Uterus (tissue), 4 donors: ENCODE data around the gene NFE2L2. TPM values are rescaled to one million over a fixed set of nuclear protein-coding genes. Genes with fewer than 3 reads are reported as not detected.
"Not testable (repeated sequence)": the region's sequence is repeated elsewhere in the genome, so short reads cannot be mapped to it uniquely, and the experiment has no call there.

Experiments
- DNase-seq, 2 donors: peaks; one replicate each; pipeline ENCODE4 v3.0.0-alpha.2; 2019 to 2020
- H3K27ac ChIP-seq, 2 donors: fragments of 200-600 bp; sonication (generic); 1 replicate in 1 of 2; 2 replicates in 1 of 2; pipeline ENCODE4 v1.5.1; 2016 to 2018
- H3K27me3 ChIP-seq, 2 donors: fragments of 200-600 bp; sonication (generic); one replicate each; pipeline ENCODE4 v1.5.1; 2018 to 2019; ENCODE audit warnings: control low read depth in 1 of 2
- H3K36me3 ChIP-seq, 2 donors: fragments of 200-600 bp; sonication (generic); one replicate each; pipeline ENCODE4 v1.5.1; 2019; ENCODE audit warnings: control low read depth in 1 of 2
- H3K4me1 ChIP-seq, 2 donors: fragments of 200-600 bp; sonication (generic); one replicate each; pipeline ENCODE4 v1.5.1; 2018 to 2019; ENCODE audit warnings: control low read depth in 1 of 2
- H3K4me3 ChIP-seq, 2 donors: fragments of 200-600 bp; sonication (generic); 1 replicate in 1 of 2; 2 replicates in 1 of 2; pipeline ENCODE4 v1.5.1; 2018 to 2019; ENCODE audit warnings: mild to moderate bottlenecking in 1 of 2
- H3K9me3 ChIP-seq, 2 donors: fragments of 200-600 bp; sonication (generic); one replicate each; pipeline ENCODE4 v1.5.1; 2019; ENCODE audit warnings: control low read depth in 1 of 2
- CTCF ChIP-seq, 4 experiments: fragments of 200-600 bp in 2 of 4; fragments of 450-650 bp in 2 of 4; sonication (generic) in 2 of 4; IDR thresholded peaks; one replicate each; pipeline ENCODE4 v1.5.1; 2016 to 2019; ENCODE audit warnings: antibody characterized with exemption in 4 of 4, mild to moderate bottlenecking in 2 of 4, moderate library complexity in 1 of 4
- POLR2A ChIP-seq, 2 donors: fragments of 450-650 bp; IDR thresholded peaks; one replicate each; pipeline ENCODE4 v1.6.1; 2016; ENCODE audit warnings: antibody characterized with exemption in 2 of 2, mild to moderate bottlenecking in 1 of 2, moderate library complexity in 1 of 2
- intact Hi-C: fragments of 100-400 bp; cut with DNase I; formaldehyde crosslinking; loops from one replicate; pipeline ENCODE4 v1.15.1; 2023; ENCODE audit warnings: low total_unique reads
- total RNA-seq, 4 donors: library from RNA; depleted of rRNA in 3 of 4; stranded (reverse); fragments of >200 nt in 3 of 4; gene quantifications; one replicate each; pipeline versions ENCODE4 v1.1.0 to v1.2.4, GENCODE V29; 2014 to 2023
- donor health status: DM: yes; HTN: yes; CAD: no.

NFE2L2 gene
- total RNA-seq, 4 donors from 2014 or later, result 53.0 to 148 (median 90.0) TPM

- peak overlapping the region; percentile 58 to 64 for H3K27ac ChIP-seq
- H3K36me3 ChIP-seq, result no peaks in the 10 kb centered on the region
- intact Hi-C loops, result no loop called here
- peak overlapping the region in 1 of 2 donors; percentile 2 for H3K4me3 ChIP-seq
- DNase-seq, result no peak
- TF ChIP-seq CTCF (IDR thresholded peaks at IDR 0.05), result no peak
- no peak for TF ChIP-seq POLR2A (IDR thresholded peaks at IDR 0.05)
- no peaks in the 10 kb centered on the region for H3K9me3 ChIP-seq
- peaks cover 25 to 30% of the 10 kb centered on the region in 2 donors for H3K4me1 ChIP-seq
- H3K27me3 ChIP-seq, result no peaks in the 10 kb centered on the region
Observed at GRCh38 chr2:177251165-177251542, 13.4 kb downstream of the NFE2L2 start.

- Histone ChIP-seq H3K36me3 (no peaks in the 10 kb centered on the region), H3K27ac (peak overlapping the region in 1 of 2 donors; percentile 64), H3K4me1 (peaks cover 29 to 30% of the 10 kb centered on the region in 2 donors), H3K27me3 (no peaks in the 10 kb centered on the region), H3K9me3 (no peaks in the 10 kb centered on the region), H3K4me3 (no peak overlapping the region)
- TF ChIP-seq POLR2A (IDR thresholded peaks at IDR 0.05) (no peak), CTCF (IDR thresholded peaks at IDR 0.05) (no peak)
- intact Hi-C loops, result no loop called here
- no peak for DNase-seq
Observed at GRCh38 chr2:177250461-177250860, 14.1 kb downstream of the NFE2L2 start.

GRCh38 chr2:177249038-177249437 lies 15.5 kb downstream of the NFE2L2 start:
- intact Hi-C loops, result no loop called here
- no peaks in the 10 kb centered on the region for H3K9me3 ChIP-seq
- no peak for TF ChIP-seq CTCF (IDR thresholded peaks at IDR 0.05)
- TF ChIP-seq POLR2A (IDR thresholded peaks at IDR 0.05), result no peak
- H3K4me3 ChIP-seq, result no peak overlapping the region
- DNase-seq, result no peak
- peaks cover 22 to 31% of the 10 kb centered on the region in 2 donors for H3K4me1 ChIP-seq
- no peaks in the 10 kb centered on the region for H3K27me3 ChIP-seq
- H3K36me3 ChIP-seq, result no peaks in the 10 kb centered on the region
- H3K27ac ChIP-seq, result no peak overlapping the region

GRCh38 chr2:177247693-177248262 lies 16.7 kb downstream of the NFE2L2 start:
- no peak for DNase-seq
- H3K4me1 ChIP-seq, result peaks cover 21 to 36% of the 10 kb centered on the region in 2 donors
- H3K4me3 ChIP-seq, result no peak overlapping the region
- intact Hi-C loops, result no loop called here
- no peaks in the 10 kb centered on the region for H3K27me3 ChIP-seq
- no peaks in the 10 kb centered on the region for H3K36me3 ChIP-seq
- H3K27ac ChIP-seq, result peak overlapping the region in 1 of 2 donors; percentile 6
- TF ChIP-seq POLR2A (IDR thresholded peaks at IDR 0.05) (no peak), CTCF (IDR thresholded peaks at IDR 0.05) (no peak)
- H3K9me3 ChIP-seq, result no peaks in the 10 kb centered on the region

GRCh38 chr2:177246523-177247030 lies 17.9 kb downstream of the NFE2L2 start:
- H3K27me3 ChIP-seq, intact Hi-C loops, H3K4me3 ChIP-seq, H3K9me3 ChIP-seq, H3K36me3 ChIP-seq, DNase-seq: not testable (repeated sequence)
- peak overlapping the region in 1 of 2 donors; percentile 89 for H3K27ac ChIP-seq
- H3K4me1 ChIP-seq, result peaks cover 19 to 35% of the 10 kb centered on the region in 2 donors
